DOHH2 (cell line): Measurements from ENCODE around the gene ANKRD9.
"Not testable (repeated sequence)": the region's sequence is repeated elsewhere in the genome, so short reads cannot be mapped to it uniquely, and the experiment has no call there.

Experiments used
- H3F3A ChIP-seq: fragments of 200-600 bp; sonication (generic), shearing (Covaris generic); 2 replicates; pipeline ENCODE4 v1.6.0; 2016; ENCODE audit warnings: antibody characterized with exemption, mild to moderate bottlenecking; ENCODE audit not compliant: control insufficient read depth, insufficient read depth
- H3K27ac ChIP-seq: fragments of 200-600 bp; sonication (generic); 2 replicates; pipeline ENCODE4 v1.5.1; 2014; ENCODE audit warnings: low read depth, mild to moderate bottlenecking, low read length, moderate library complexity
- H3K27me3 ChIP-seq: fragments of 200-600 bp; sonication (generic); 2 replicates; pipeline ENCODE4 v1.6.1; 2014; ENCODE audit warnings: mild to moderate bottlenecking, low read length, mixed read lengths; ENCODE audit not compliant: control insufficient read depth
- H3K36me3 ChIP-seq: fragments of 200-600 bp; sonication (generic); 2 replicates; pipeline ENCODE4 v1.6.1; 2014; ENCODE audit warnings: mild to moderate bottlenecking, low read length, moderate library complexity, mixed read lengths; ENCODE audit not compliant: control insufficient read depth
- H3K4me1 ChIP-seq: fragments of 200-600 bp; sonication (generic); 2 replicates; pipeline ENCODE4 v1.6.1; 2014; ENCODE audit warnings: mild to moderate bottlenecking, low read length, mixed read lengths; ENCODE audit not compliant: control insufficient read depth
- H3K4me2 ChIP-seq: fragments of 200-600 bp; sonication (generic); 2 replicates; pipeline ENCODE4 v1.6.0; 2014; ENCODE audit warnings: mild to moderate bottlenecking, low read length, moderate library complexity
- H3K4me3 ChIP-seq: fragments of 200-600 bp; sonication (generic); 2 replicates; pipeline ENCODE4 v1.5.1; 2014; ENCODE audit warnings: mild to moderate bottlenecking, low read length, mixed read lengths
- H3K79me2 ChIP-seq: fragments of 200-600 bp; sonication (generic); 2 replicates; pipeline ENCODE4 v1.6.1; 2014; ENCODE audit warnings: mild to moderate bottlenecking, low read length, mixed read lengths; ENCODE audit not compliant: control insufficient read depth
- H3K9me2 ChIP-seq: fragments of 200-600 bp; sonication (generic); replicated peaks from 2 replicates; pipeline ENCODE4 v1.6.1; 2014; ENCODE audit warnings: mild to moderate bottlenecking, low read length, mixed read lengths; ENCODE audit not compliant: control insufficient read depth
- H3K9me3 ChIP-seq: fragments of 200-600 bp; sonication (generic); 2 replicates; pipeline ENCODE4 v1.6.1; 2014; ENCODE audit warnings: antibody characterized with exemption, low read length, mixed read lengths; ENCODE audit not compliant: control insufficient read depth, insufficient read depth
- H4K20me1 ChIP-seq: fragments of 200-600 bp; sonication (generic); 2 replicates; pipeline ENCODE4 v1.6.0; 2014; ENCODE audit warnings: low read depth, mild to moderate bottlenecking, antibody characterized with exemption, low read length, moderate library complexity; ENCODE audit not compliant: control insufficient read depth, insufficient read depth
- CTCF ChIP-seq: fragments of 200-600 bp; sonication (generic); IDR thresholded peaks from one replicate; pipeline ENCODE4 v1.5.1; 2014; ENCODE audit warnings: antibody characterized with exemption, mild to moderate bottlenecking, low read depth, low read length; ENCODE audit not compliant: poor library complexity, severe bottlenecking
- EZH2phosphoT487 ChIP-seq: fragments of 200-600 bp; sonication (generic); IDR thresholded peaks from 2 replicates; pipeline ENCODE4 v1.6.1; 2017; ENCODE audit warnings: borderline replicate concordance, mild to moderate bottlenecking, antibody characterized with exemption, low read length, moderate library complexity, mixed read lengths

The ANKRD9 gene

DNA sequence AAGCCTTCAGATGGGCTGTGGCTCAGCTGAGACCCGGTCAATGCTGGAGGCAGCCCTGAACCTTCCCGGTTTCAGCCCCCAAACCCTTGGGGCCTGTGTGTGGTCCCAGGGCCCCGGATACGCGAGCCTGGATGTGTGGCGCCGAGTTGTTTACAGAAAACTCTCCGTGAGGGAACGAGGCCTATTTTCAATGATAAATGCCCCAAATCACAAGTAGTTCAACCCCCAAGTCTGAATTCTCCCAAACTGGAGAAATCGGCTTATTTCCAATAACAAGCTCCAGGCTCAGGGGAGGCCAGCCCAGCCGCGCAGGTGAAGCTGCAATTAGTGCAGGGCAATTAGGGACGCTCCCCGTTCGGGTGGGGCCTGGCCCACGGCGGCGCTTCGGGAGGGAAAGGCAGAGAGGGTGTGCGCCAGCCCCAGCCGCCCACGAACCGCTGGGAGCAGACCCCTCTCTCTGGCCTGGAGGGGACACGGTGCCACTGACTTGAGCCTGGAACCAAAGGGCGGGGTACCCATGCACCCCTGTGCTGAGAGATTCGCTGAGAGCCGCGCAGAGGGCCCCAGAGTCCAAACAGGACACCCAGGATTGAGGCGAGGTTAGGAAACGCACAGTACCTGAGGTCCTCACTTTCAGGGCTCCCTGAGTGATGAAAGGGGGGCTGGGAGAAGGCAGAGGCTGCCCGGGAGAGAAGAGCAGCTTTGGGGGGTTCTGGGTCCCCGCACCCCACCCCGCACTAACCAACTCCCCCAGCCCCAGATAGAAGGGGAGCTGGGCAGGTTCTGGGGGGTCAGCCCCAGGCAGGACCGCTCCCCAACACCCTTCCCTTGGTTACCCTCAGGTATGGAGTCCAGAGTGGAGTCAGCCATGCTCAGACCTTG is 14.2 kb upstream of the ANKRD9 start:
- peaks cover 19% of the 10 kb centered on the region for H3K4me1 ChIP-seq
- H3K79me2 ChIP-seq: no peaks in the 10 kb centered on the region
- no peaks in the 10 kb centered on the region for H4K20me1 ChIP-seq
- H3K9me2 ChIP-seq: no peaks in the 10 kb centered on the region
- no peaks in the 10 kb centered on the region for H3K9me3 ChIP-seq
- H3K27ac ChIP-seq: no peak overlapping the region
- no peaks in the 10 kb centered on the region for H3F3A ChIP-seq
- peak overlapping the region; percentile 78 for H3K4me3 ChIP-seq
- peak overlapping the region; percentile 76 for H3K4me2 ChIP-seq
- H3K36me3 ChIP-seq: no peaks in the 10 kb centered on the region
- H3K27me3 ChIP-seq: no peaks in the 10 kb centered on the region
- TF ChIP-seq EZH2phosphoT487 (no peak), CTCF (no peak)

DNA sequence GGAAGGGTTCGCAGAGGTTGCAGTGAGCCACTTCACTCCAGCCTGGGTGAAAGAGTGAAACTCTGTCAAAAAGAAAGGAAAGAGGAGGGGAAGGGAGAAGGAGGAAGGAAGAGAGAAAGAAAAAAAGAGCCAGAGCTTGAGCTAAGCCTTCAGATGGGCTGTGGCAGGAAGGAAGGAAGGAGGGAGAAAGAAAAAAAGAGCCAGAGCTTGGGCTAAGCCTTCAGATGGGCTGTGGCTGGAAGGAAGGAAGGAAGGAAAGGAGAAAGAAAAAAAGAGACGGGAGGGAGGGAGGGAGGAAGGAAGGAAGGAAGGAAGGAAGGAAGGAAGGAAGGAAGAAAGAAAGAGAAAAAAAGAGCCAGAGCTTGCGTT is 13.6 kb upstream of the ANKRD9 start:
- Histone ChIP-seq H3F3A (no peaks in the 10 kb centered on the region), H3K9me2 (no peaks in the 10 kb centered on the region), H3K4me1 (peaks cover 19% of the 10 kb centered on the region), H3K79me2 (no peaks in the 10 kb centered on the region), H3K9me3 (no peaks in the 10 kb centered on the region), H3K4me2 (no peak overlapping the region), H4K20me1 (no peaks in the 10 kb centered on the region), H3K27me3 (peaks cover 4% of the 10 kb centered on the region; the same call in 1 of the 2 replicates), H3K36me3 (no peaks in the 10 kb centered on the region), H3K27ac (no peak overlapping the region), H3K4me3 (no peak overlapping the region)
- TF ChIP-seq CTCF: no peak
- no peak for TF ChIP-seq EZH2phosphoT487

DNA sequence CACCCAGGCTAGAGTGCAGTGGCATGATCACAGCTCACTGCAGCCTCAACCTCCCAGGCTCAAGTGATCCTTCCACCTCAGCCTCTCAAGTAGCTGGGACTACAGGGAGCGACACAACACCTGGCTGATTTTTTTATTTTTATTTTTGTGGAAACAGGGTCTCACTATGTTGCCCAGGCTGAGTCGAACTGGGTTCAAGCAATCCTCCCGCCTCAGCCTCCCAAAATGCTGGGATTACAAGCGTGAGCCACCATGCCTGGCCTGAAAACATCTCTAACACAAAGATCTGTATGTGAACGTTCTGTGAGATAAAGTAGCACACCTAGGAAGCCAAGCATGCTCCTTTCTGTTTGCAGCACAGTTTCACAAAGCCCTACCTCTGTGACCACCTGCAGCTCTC is 10.1 kb upstream of the ANKRD9 start:
- Histone ChIP-seq H3K4me1 (peaks cover 17% of the 10 kb centered on the region), H3K27me3 (peaks cover 17% of the 10 kb centered on the region)
- not testable (repeated sequence) for H3K79me2 ChIP-seq, H4K20me1 ChIP-seq, H3K9me2 ChIP-seq, H3F3A ChIP-seq, H3K27ac ChIP-seq, H3K36me3 ChIP-seq, H3K9me3 ChIP-seq, H3K4me3 ChIP-seq, H3K4me2 ChIP-seq

- H4K20me1 ChIP-seq: no peaks in the 10 kb centered on the region
- no peaks in the 10 kb centered on the region for H3K9me2 ChIP-seq
- H3K4me1 ChIP-seq: peaks cover 9% of the 10 kb centered on the region
- H3K4me2 ChIP-seq: no peak overlapping the region
- H3K9me3 ChIP-seq: no peaks in the 10 kb centered on the region
- no peak for TF ChIP-seq EZH2phosphoT487
- TF ChIP-seq CTCF: no peak
- no peak overlapping the region for H3K27ac ChIP-seq
- no peaks in the 10 kb centered on the region for H3K79me2 ChIP-seq
- H3K27me3 ChIP-seq: peaks cover 17% of the 10 kb centered on the region
- no peaks in the 10 kb centered on the region for H3F3A ChIP-seq
- no peaks in the 10 kb centered on the region for H3K36me3 ChIP-seq
- H3K4me3 ChIP-seq: no peak overlapping the region
Measured at GRCh38 chr14:102518063-102518648, 8.6 kb upstream of the ANKRD9 start.
